HepG2 (cell line): ENCODE results near the gene ACAD8. TPM values are rescaled to one million over a fixed set of nuclear protein-coding genes. Genes with fewer than 3 reads are reported as not detected.

ENCODE experiments used
- ATAC-seq: fragments of 200-7000 bp; cut with Tn5 transposase; 3 replicates; pipeline ENCODE4 v1.9.1; 2020; ENCODE audit warnings: mild to moderate bottlenecking, moderate library complexity
- BruUV-seq: library from RNA; stranded (reverse); fragments of 400-500 nt; replicated peaks from 2 replicates; lab custom pipeline; 2021; lab: Mats Ljungman, UMichigan
- CTCF ChIA-PET: fragments of 300-600 bp; formaldehyde crosslinking; extraction: SDS; loops from one replicate; lab custom pipeline; 2021; ENCODE audit warnings: low total read pairs, inconsistent platforms, low intra/inter-chr PET ratio; lab: Yijun Ruan, JAX
- POLR2A ChIA-PET: fragments of 350-600 bp; sonication (Branson Sonifier 250); formaldehyde crosslinking; loops from one replicate; lab custom pipeline; 2020; ENCODE audit warnings: antibody characterized with exemption, inconsistent platforms; lab: Yijun Ruan, JAX
- DNase-seq: peaks from one replicate; pipeline ENCODE4 v3.0.0-alpha.2; 2015; ENCODE audit warnings: low spot score
- FAIRE-seq: peaks from 3 replicates; lab custom pipeline; 2011; peaks lifted over from hg19 to GRCh38; lab: Jason Lieb, UNC
- H2AFZ ChIP-seq: one replicate; pipeline ENCODE4 v1.6.1; 2011; ENCODE audit warnings: low read length, inconsistent platforms
- H3K27ac ChIP-seq: fragments of 300-600 bp; 3 replicates; pipeline ENCODE4 v1.8.0; 2011; ENCODE audit warnings: mixed run types, mild to moderate bottlenecking, mixed read lengths, low read length, inconsistent platforms; ENCODE audit not compliant: insufficient read depth; ENCODE audit errors: extremely low read length
- H3K27me3 ChIP-seq, 2 experiments: fragments of 200-600 bp in 1 of 2; 2 replicates in 1 of 2; 3 replicates in 1 of 2; pipeline versions ENCODE4 v1.6.0 to v1.8.0; 2011; ENCODE audit warnings: low read length in 2 of 2, mild to moderate bottlenecking in 2 of 2, moderate library complexity in 2 of 2, inconsistent platforms in 1 of 2; ENCODE audit not compliant: insufficient read depth in 2 of 2, control insufficient read depth in 1 of 2
- H3K36me3 ChIP-seq, 2 experiments: fragments of 200-600 bp in 1 of 2; replicated peaks in 1 of 2; 2 replicates in 1 of 2; 3 replicates in 1 of 2; pipeline versions ENCODE4 v1.5.1 to v1.8.0; 2011; ENCODE audit warnings: low read length in 2 of 2, inconsistent platforms in 1 of 2; ENCODE audit not compliant: insufficient read depth in 2 of 2, control insufficient read depth in 1 of 2
- H3K4me1 ChIP-seq: 2 replicates; pipeline ENCODE4 v1.5.1; 2012; ENCODE audit warnings: low read length, inconsistent platforms; ENCODE audit not compliant: insufficient read depth
- H3K4me2 ChIP-seq: 2 replicates; pipeline ENCODE4 v1.6.0; 2011; ENCODE audit warnings: low read depth, low read length, inconsistent platforms
- H3K4me3 ChIP-seq, 3 experiments: fragments of 200-600 bp in 1 of 3; sonication (generic), shearing (Covaris generic) in 1 of 3; replicated peaks in 1 of 3; 2 replicates each; pipeline ENCODE4 v1.5.1; 2011 to 2016; ENCODE audit warnings: low read length in 3 of 3, inconsistent platforms in 2 of 3, low read depth in 2 of 3, mild to moderate bottlenecking in 2 of 3, control low read depth in 1 of 3, mixed read lengths in 1 of 3; ENCODE audit not compliant: insufficient read depth in 1 of 3
- H3K79me2 ChIP-seq: one replicate; pipeline ENCODE4 v1.6.1; 2011; ENCODE audit warnings: low read length, inconsistent platforms; ENCODE audit not compliant: insufficient read depth
- H3K9ac ChIP-seq: 2 replicates; pipeline ENCODE4 v1.6.0; 2011; ENCODE audit warnings: mild to moderate bottlenecking, low read depth, low read length, inconsistent platforms; ENCODE audit not compliant: insufficient read depth
- H3K9me3 ChIP-seq: 2 replicates; pipeline ENCODE4 v1.5.1; 2012; ENCODE audit warnings: mild to moderate bottlenecking, low read length
- H4K20me1 ChIP-seq: 2 replicates; pipeline ENCODE4 v1.6.0; 2011; ENCODE audit warnings: inconsistent platforms, mild to moderate bottlenecking, low read length, moderate library complexity; ENCODE audit not compliant: insufficient read depth
- GPBP1L1 ChIP-seq: sonication (generic); formaldehyde crosslinking; IDR thresholded peaks from 2 replicates; pipeline ENCODE4 v1.5.0; 2020; ENCODE audit warnings: mild to moderate bottlenecking, missing genetic modification reagents
- MED13 ChIP-seq: sonication (generic); formaldehyde crosslinking; IDR thresholded peaks from 2 replicates; pipeline ENCODE4 v1.5.0; 2020; ENCODE audit warnings: missing genetic modification reagents
- MEF2D ChIP-seq: sonication (generic); formaldehyde crosslinking; IDR thresholded peaks from 2 replicates; pipeline ENCODE4 v1.5.1; 2020; ENCODE audit warnings: mild to moderate bottlenecking, missing genetic modification reagents
- MIXL1 ChIP-seq: IDR thresholded peaks from 2 replicates; pipeline ENCODE4 v1.6.1; 2016
- ZFP91 ChIP-seq: sonication (generic); formaldehyde crosslinking; IDR thresholded peaks from 2 replicates; pipeline ENCODE4 v1.9.0; 2022; ENCODE audit warnings: missing genetic modification reagents, mild to moderate bottlenecking, borderline replicate concordance
- ZNF496 ChIP-seq: sonication (generic); formaldehyde crosslinking; IDR thresholded peaks from 2 replicates; pipeline ENCODE4 v1.8.1; 2023; ENCODE audit warnings: mild to moderate bottlenecking, moderate library complexity, missing genetic modification reagents; ENCODE audit not compliant: insufficient replicate concordance
- ZNF691 ChIP-seq: sonication (generic); formaldehyde crosslinking; IDR thresholded peaks from 2 replicates; pipeline ENCODE4 v1.4.0; 2020; ENCODE audit warnings: missing genetic modification reagents, low read depth, mild to moderate bottlenecking, borderline replicate concordance
- ZZZ3 ChIP-seq: sonication (generic); formaldehyde crosslinking; IDR thresholded peaks from 2 replicates; pipeline ENCODE4 v1.4.0; 2020; ENCODE audit warnings: missing genetic modification reagents, mild to moderate bottlenecking, borderline replicate concordance
- WGBS: methylation state at CpG from one replicate; pipeline ENCODE4 v1.1.6; 2017; ENCODE audit warnings: low lambda C conversion rate; 5-methylcytosine and 5-hydroxymethylcytosine counted together
- in situ Hi-C: cut with HindIII; loops from 2 replicates; pipeline ENCODE4 v1.10.0; 2017; ENCODE audit warnings: low pct_unique_long_range_greater_than_20kb; ENCODE audit not compliant: extremely low pct_ligation_motif_present
- intact Hi-C: fragments of 100-400 bp; cut with micrococcal nuclease; formaldehyde crosslinking; loops from one replicate; pipeline ENCODE4 v1.10.0; 2022; ENCODE audit not compliant: unreplicated experiment
- polyA plus RNA-seq, 8 experiments: library from polyadenylated mRNA; depleted of rRNA in 3 of 8; stranded (reverse) in 7 of 8; unstranded in 1 of 8; fragments of >200 nt; fragmentation: Illumina TruSeq in 4 of 8; extraction: Trizol in 4 of 8; gene quantifications; 2 replicates each; pipeline versions ENCODE4 v1.2.1 to v1.2.3, GENCODE V29; 2011 to 2016; ENCODE audit warnings: low read depth in 4 of 8, missing spikeins in 1 of 8, mixed read lengths in 1 of 8; ENCODE audit not compliant: insufficient read depth in 1 of 8
- total RNA-seq, 5 experiments: library from RNA; depleted of rRNA; stranded (reverse); fragments of >200 nt; fragmentation: Illumina TruSeq; extraction: Trizol; gene quantifications; 2 replicates each; pipeline ENCODE4 v1.2.3, GENCODE V29; 2016; ENCODE audit warnings: low read depth in 1 of 5

The ACAD8 gene
- total and polyA plus RNA-seq, 2 of the 13 experiments (the other 11 are each of a cell fraction or from before 2014, with no cell fraction given): 13.5 to 20.3 TPM

- Histone ChIP-seq H3K27me3 (no peaks in the 10 kb centered on the region), H3K9me3 (no peaks in the 10 kb centered on the region), H3K36me3 (peaks cover 10 to 52% of the 10 kb centered on the region in 2 experiments; a peak in 4 of 5 replicates), H3K27ac (no peak overlapping the region), H3K79me2 (peaks cover 10% of the 10 kb centered on the region), H4K20me1 (no peaks in the 10 kb centered on the region), H3K4me1 (peaks cover 13% of the 10 kb centered on the region), H3K4me2 (no peak overlapping the region), H2AFZ (no peak overlapping the region), H3K9ac (no peak overlapping the region), H3K4me3 (no peak overlapping the region)
- ChIA-PET POLR2A (no interaction called here), CTCF (no interaction called here)
- DNase-seq (no peak), ATAC-seq (no peak), FAIRE-seq (no peak)
- BruUV-seq: no TSS peak
- in situ Hi-C loops (no loop called here), intact Hi-C loops (no loop called here)
- WGBS: 87% methylated on average over 3 of the region's 4 CpGs
- TF ChIP-seq ZZZ3 (CRISPR knock-in tag) (no peak), MIXL1 (CRISPR knock-in tag) (no peak), ZFP91 (CRISPR knock-in tag) (no peak), GPBP1L1 (CRISPR knock-in tag) (no peak), MED13 (CRISPR knock-in tag) (no peak), ZNF691 (no peak), ZNF496 (CRISPR knock-in tag) (no peak), MEF2D (CRISPR knock-in tag) (no peak)
Measured at GRCh38 chr11:134258577-134258976, 5.2 kb downstream of the ACAD8 start.
